GM18867 (cell line): ENCODE results near the gene CFAP74.
A peak's percentile ranks its signal among the peaks of the same experiment; 100 is the strongest.

Source experiments
- ATAC-seq: cut with Tn5 transposase; IDR thresholded peaks from one replicate; pipeline ENCODE4 v1.9.1; 2021; ENCODE audit warnings: mild to moderate bottlenecking, moderate library complexity; ENCODE audit not compliant: unreplicated experiment

The CFAP74 gene

GRCh38 chr1:1918901-1919303 is 84.7 kb downstream of the CFAP74 start, which contains the start of gene TMEM52:
Gene TMEM52 (minus strand): TSS chr1:1919279. CDS start chr1:1919265, 14 bp downstream.
- ATAC-seq = peak; percentile 24

DNA sequence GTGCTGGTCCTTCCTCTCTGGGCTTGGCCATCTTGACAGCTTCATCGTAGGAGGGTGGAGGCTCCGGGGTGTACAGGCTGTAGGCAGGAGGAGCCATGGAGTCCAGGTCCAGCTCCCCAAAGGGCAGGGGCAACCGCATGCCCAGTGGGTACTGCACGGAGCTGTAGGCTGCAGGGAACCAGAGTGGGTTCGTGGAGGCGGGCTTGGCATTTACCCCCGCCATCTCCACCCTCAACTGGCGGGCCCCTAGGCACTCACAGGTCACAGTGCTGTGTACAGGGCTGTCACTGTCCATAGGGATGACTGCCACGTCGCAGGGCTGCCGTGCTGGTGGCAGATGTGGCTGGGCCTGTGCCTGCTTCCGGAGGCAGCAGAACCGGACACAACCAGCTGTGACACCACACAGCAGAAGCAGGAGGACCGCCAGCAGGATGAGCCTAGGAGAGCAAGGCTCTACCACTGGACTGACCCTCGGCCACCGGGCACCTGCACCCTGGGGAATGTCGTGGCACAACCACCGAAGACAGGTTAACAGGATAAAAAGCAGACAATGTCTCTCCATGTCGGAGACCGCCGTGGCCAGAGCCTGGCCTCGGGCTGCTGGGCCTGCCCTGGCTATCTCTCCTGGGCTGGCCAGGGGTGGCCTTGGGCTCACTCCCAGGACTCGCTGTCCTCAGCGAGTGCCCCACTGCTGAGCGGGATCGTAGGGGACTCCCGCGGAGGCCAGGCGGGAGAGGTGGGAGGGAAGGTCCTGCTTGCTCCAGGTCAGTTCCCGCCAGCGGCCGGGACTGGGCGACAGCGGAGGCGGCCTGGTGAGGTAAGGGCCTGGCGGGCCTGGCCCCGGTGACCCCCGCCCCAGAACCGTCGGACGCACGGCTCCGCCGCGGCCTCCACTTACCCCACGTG is 85.3 kb downstream of the CFAP74 start:
- no peak for ATAC-seq

GRCh38 chr1:1917304-1917976 is 86.1 kb downstream of the CFAP74 start:
- ATAC-seq = no peak

- no peak for ATAC-seq
These were observed 86.7 kb downstream of the CFAP74 start for GRCh38 chr1:1916851-1917251.

DNA sequence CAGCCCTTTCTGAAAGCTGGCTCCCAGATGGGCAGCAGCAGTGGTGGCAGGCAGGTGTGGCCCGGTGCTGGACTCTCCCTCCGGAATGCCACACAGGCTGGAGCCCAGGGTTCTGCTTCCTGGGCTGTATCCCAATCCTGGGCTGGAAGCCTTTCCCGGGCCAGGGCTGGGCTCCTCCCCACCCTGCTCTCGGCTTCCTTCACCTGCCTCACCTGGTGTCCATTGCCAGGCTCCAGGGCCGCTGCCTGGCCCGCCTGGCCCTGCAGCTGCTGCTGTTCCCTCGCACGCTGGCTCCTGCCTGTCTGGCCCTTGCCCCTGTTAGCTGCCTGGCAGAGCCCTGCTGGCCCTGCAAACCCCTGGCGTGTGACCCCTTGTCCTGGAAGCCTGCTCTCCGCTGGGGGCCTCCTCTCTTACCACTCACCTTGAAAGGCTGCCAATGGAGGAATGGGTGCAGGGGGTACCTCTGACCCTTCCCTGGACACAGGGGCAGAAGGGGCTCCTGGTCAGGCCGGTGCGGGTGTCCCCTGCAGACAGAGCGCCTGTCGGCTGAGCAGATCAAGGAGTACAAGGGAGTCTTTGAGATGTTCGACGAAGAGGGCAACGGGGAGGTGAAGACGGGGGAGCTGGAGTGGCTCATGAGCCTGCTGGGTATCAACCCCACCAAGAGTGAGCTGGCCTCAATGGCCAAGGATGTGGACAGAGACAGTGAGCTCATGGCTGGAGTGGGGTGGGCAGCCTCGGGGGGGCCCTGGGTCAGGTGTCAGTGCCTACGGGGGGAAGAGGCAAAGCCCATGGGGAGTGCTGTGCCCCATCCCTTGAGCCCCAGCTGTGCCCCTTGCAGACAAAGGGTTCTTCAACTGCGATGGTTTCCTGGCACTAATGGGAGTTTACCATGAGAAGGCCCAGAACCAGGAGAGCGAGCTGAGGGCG is 87.4 kb downstream of the CFAP74 start:
- ATAC-seq = no peak

DNA sequence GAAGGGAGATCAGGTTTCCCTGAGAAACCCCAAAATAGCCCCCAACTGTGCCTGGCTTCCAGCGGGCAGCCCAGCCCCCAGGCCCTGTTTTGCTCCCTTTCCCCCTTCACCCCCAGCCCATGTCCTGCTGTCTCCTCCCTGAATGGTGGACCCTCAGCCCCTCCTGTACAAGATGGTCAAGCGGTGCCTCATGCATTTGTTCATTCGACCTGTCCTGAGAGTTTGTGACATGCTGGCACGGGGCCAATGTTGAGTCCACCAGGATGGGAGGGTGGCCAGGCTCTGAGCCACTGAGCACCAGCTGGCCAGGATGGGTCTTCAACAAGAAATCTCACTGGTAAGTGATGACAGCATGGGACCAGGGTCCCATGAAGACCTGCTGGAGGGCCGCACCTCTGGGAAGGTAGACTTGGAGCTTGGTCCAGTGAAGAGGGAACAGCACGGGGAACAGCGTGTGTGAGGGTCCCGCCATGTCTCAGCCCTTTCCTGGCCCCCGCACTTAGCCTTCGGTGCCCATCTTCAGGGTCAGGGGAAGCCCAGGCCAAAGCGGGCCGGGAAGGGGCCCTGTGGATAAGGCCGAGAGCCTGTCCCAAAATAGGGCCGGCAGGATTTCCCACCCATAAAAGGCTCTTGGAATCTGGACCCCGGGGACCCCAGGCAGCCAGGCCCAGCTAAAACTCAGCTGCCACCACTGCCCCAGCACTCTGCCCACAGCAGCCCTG is 88.5 kb downstream of the CFAP74 start, which contains the start of gene CALML6:
Gene CALML6 (plus strand): TSS at position 290 of the 722 bp plus-strand sequence. CDS start 21 bp downstream, at position 311.
- ATAC-seq = no peak

- no peak for ATAC-seq
These were observed 89.2 kb downstream of the CFAP74 start for GRCh38 chr1:1914101-1914970.

- no peak for ATAC-seq
These were observed 92.1 kb downstream of the CFAP74 start for GRCh38 chr1:1911350-1912041.

DNA sequence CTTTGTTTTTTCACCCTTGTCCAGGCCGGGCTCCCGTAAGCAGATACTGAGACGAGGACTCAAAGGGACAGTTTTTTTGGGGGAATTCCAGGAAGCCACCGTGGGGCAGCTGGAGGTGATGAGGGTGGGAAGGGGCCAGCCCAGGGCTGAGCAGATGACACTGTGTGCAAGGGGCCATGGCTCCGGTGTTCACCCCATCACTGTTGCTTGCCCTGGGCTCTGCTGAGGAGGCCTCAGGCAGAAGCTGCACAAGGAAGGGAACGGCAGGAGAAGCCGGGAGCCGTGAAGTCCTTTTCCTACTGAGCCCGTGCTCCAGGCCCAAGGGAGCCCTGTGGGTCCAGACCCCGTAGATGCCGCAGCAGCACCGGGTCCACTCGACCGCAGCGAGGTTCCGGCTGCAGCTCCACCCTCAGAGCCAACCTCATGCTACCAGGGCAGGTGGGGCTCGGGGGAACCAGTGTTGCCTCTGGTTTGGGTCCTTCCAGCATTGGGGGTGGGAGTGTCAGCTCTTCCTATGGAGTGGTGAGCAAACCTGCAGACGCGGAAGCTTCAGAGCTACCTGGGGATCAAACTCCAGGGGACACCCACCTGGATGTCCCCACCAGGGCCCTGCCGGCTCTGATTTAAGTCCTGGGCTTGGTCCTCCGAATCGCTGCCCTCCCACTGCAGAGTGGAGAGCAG is 92.8 kb downstream of the CFAP74 start:
- no peak for ATAC-seq

- no peak for ATAC-seq
These were observed 93.5 kb downstream of the CFAP74 start for GRCh38 chr1:1910033-1910465.

- ATAC-seq = no peak
These were observed 95.1 kb downstream of the CFAP74 start for GRCh38 chr1:1908506-1908791.

GRCh38 chr1:1907098-1907736 is 96.4 kb downstream of the CFAP74 start:
- ATAC-seq = no peak

DNA sequence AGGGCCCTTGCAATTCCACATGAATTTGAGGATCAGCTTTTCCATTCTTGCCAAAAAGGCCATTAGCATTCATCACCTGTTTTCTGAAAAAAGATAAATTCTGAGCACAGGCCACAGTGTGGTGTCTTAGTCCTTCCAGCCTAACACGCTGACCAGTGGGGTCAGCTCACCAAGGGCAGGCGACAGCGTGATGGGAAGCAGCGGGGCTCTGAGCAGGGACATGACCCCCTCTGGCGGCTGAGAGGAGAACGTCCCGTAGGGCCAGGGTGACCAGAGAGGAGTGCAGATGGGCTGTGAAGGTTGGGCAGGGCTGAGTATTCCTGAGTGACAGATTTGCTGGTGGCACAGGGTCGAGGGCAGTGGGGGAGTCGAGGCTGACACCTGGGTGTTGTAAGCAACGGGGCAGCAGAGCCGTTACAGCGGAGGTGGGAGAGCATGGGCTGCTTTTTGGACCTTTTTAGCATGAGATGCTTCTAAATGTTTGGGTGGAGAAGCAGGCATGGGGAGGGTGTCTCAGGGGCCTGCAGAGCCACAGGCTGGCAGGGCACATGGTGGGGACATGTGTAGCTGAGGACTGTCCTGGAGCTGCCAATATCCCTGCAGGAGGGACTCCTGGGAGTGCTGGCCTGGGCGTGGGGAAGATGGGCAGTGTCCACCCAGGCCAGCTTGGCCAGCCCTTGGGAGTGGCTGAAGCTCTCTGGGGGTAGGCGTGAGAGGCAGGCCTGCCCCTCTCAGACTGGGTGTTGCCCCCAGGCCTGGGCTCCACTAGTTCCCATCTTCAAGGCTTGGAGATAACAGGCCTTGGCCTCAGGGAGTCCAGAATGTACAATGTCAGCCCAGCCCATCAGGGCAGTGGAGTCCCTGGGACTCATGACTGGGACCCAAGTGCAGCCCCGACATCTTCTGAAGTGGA is 97.1 kb downstream of the CFAP74 start:
- ATAC-seq = no peak

GRCh38 chr1:1903224-1903623 is 100.4 kb downstream of the CFAP74 start:
- ATAC-seq = no peak

GRCh38 chr1:1901641-1902294 is 101.8 kb downstream of the CFAP74 start:
- no peak for ATAC-seq
